Heart left ventricle (tissue), 13 donors: ENCODE data around the gene NGB.

Source experiments
- CTCF ChIP-seq, 12 donors: fragments of 200-600 bp; sonication (generic) in 4 of 12; IDR thresholded peaks; one replicate each; pipeline versions ENCODE4 v1.5.0 to v1.8.0; 2018 to 2022; ENCODE audit warnings: antibody characterized with exemption in 12 of 12, mild to moderate bottlenecking in 5 of 12
- POLR2A ChIP-seq, 2 donors: fragments of 450-650 bp; IDR thresholded peaks; one replicate each; pipeline ENCODE4 v1.6.1; 2017; ENCODE audit warnings: antibody characterized with exemption in 2 of 2, mild to moderate bottlenecking in 2 of 2, moderate library complexity in 2 of 2
- donor health status: ischemic (EF 13 %, LVEDD 7.1; RV severe dilation, severe dysfunction).
- donor health status: DM: no; HTN: yes; CAD: no.
- donor health status: DM: no; HTN: no; CAD: no.
- donor health status: ischemic (EF 25% LVEDD 6.9; RV normal size, moderate dysfunction).
- donor health status: ischemic (EF 25% LVEDD 5.7; RV mildly dilated, moderate dysfunction).
- donor health status: ischemic (EF 35%, LVEDD 5.7; RV mildly dilated, moderate dysfunction).
- donor health status: nonischemic (EF 11% LVEDD 7.7; RV severe dilation, severe dysfunction).
- donor health status: DM: yes; HTN: yes; CAD: no.
- donor health status: PGD.
- donor health status: ischemic (EF 29% LVEDD 5.4; RV normal size, mild dysfunction).
- donor health status: nonischemic (EF 23%, LVEDD 6.1; RV moderate dilation, normal function).

GRCh38 chr14:77253333-77254190 is 17.4 kb downstream of the NGB start:
- no peak for TF ChIP-seq CTCF (IDR thresholded peaks at IDR 0.05)
- TF ChIP-seq POLR2A (IDR thresholded peaks at IDR 0.05): no peak
